ENCODE results near the gene ARID3A. TPM values are rescaled to one million over a fixed set of nuclear protein-coding genes. Genes with fewer than 3 reads are reported as not detected.
A peak's percentile ranks its signal among the peaks of the same experiment; 100 is the strongest.

Gene ARID3A
- total and polyA plus RNA-seq, 2 of the 13 experiments (the other 11 are each of a cell fraction or from before 2014, with no cell fraction given) = 71.3 to 77.9 TPM

DNA sequence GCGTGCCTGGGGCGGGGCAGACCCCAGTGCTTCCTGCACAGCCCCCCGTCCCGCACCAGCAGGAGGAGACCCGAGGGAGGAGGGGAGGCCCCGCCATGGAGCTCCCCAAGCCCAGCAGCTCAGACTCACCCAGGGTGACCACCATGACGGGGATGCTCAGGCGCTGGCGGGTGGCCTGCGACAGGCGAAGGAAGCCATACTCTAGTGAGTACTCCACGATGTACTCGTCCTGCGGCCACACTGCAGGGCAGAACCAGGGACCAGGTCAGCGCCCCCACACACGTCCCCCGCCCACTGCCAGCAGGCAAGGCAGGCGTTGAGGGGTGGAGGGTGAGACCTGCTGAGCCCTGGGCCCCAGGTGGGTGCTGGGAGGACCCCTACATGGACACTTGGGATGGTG lies 86.5 kb downstream of the ARID3A start:
- H3K79me2 ChIP-seq (ENCODE audit: insufficient read depth, low read length) = peaks cover 24% of the 10 kb centered on the region
- no peak overlapping the region for H3K9ac ChIP-seq (ENCODE audit: insufficient read depth, low read depth, low read length)
- peaks cover 12% of the 10 kb centered on the region for H3K4me1 ChIP-seq (ENCODE audit: insufficient read depth, low read length)
- 99% methylated on average over 10 of the region's 18 CpGs for WGBS (ENCODE audit: low lambda C conversion rate)
- H3K4me3 ChIP-seq (replicated peaks in 1 of 3; ENCODE audit: insufficient read depth in 1 of 3, low read depth in 2 of 3, low read length in 3 of 3) = no peak overlapping the region
- peak; percentile 13 for TF ChIP-seq AGO2 (optimal IDR thresholded peaks at IDR 0.05; ENCODE audit: low read depth, low read length)
- TF ChIP-seq, protein P1, sequence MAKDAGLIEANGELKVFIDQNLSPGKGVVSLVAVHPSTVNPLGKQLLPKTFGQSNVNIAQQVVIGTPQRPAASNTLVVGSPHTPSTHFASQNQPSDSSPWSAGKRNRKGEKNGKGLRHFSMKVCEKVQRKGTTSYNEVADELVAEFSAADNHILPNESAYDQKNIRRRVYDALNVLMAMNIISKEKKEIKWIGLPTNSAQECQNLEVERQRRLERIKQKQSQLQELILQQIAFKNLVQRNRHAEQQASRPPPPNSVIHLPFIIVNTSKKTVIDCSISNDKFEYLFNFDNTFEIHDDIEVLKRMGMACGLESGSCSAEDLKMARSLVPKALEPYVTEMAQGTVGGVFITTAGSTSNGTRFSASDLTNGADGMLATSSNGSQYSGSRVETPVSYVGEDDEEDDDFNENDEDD (CRISPR knock-in tag; IDR thresholded peaks at IDR 0.05; ENCODE audit: borderline replicate concordance) = no peak
- peak; percentile 39 for TF ChIP-seq RBFOX2 (IDR thresholded peaks at IDR 0.05; ENCODE audit: low read depth, low read length)
- no peak for TF ChIP-seq ZNF766 (CRISPR knock-in tag; IDR thresholded peaks at IDR 0.05; ENCODE audit: borderline replicate concordance)
- TF ChIP-seq AKAP8 (CRISPR knock-in tag; IDR thresholded peaks at IDR 0.05) = 0 out of 2 replicates have a peak, but pooled peaks have one; percentile 38
- TF ChIP-seq HNRNPL (IDR thresholded peaks at IDR 0.05; ENCODE audit: low read depth, low read length) = no peak
- TF ChIP-seq, protein P2, sequence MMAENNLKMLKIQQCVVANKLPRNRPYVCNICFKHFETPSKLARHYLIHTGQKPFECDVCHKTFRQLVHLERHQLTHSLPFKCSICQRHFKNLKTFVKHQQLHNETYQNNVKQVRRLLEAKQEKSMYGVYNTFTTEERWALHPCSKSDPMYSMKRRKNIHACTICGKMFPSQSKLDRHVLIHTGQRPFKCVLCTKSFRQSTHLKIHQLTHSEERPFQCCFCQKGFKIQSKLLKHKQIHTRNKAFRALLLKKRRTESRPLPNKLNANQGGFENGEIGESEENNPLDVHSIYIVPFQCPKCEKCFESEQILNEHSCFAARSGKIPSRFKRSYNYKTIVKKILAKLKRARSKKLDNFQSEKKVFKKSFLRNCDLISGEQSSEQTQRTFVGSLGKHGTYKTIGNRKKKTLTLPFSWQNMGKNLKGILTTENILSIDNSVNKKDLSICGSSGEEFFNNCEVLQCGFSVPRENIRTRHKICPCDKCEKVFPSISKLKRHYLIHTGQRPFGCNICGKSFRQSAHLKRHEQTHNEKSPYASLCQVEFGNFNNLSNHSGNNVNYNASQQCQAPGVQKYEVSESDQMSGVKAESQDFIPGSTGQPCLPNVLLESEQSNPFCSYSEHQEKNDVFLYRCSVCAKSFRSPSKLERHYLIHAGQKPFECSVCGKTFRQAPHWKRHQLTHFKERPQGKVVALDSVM (CRISPR knock-in tag; IDR thresholded peaks at IDR 0.05) = no peak
- H3K9me3 ChIP-seq (ENCODE audit: low read length) = no peaks in the 10 kb centered on the region
- H3K4me2 ChIP-seq (ENCODE audit: low read depth, low read length) = no peak overlapping the region
- no peak overlapping the region for H3K27ac ChIP-seq (ENCODE audit: extremely low read length, insufficient read depth, low read length)
- BruUV-seq (replicated peaks) = no TSS peak
- intact Hi-C loops (cut with micrococcal nuclease; ENCODE audit: unreplicated experiment) (no loop called here), in situ Hi-C loops (cut with HindIII; ENCODE audit: extremely low pct_ligation_motif_present, low pct_unique_long_range_greater_than_20kb) (no loop called here)
- no peak overlapping the region for H2AFZ ChIP-seq (ENCODE audit: low read length)
- FAIRE-seq = no peak
- no peak for DNase-seq (ENCODE audit: low spot score)
- no peak for ATAC-seq
- H4K20me1 ChIP-seq (ENCODE audit: insufficient read depth, low read length) = peaks cover 13% of the 10 kb centered on the region; the same call in 1 of the 2 replicates
- H3K36me3 ChIP-seq (replicated peaks in 1 of 2; ENCODE audit: control insufficient read depth in 1 of 2, insufficient read depth in 2 of 2, low read length in 2 of 2) = peaks cover 15 to 18% of the 10 kb centered on the region in 2 experiments; a peak in 3 of 5 replicates
- H3K27me3 ChIP-seq (ENCODE audit: control insufficient read depth in 1 of 2, insufficient read depth in 2 of 2, low read length in 2 of 2) = no peaks in the 10 kb centered on the region
- ChIA-PET POLR2A (no interaction called here), CTCF (ENCODE audit: low intra/inter-chr PET ratio, low total read pairs) (no interaction called here)

Data from HepG2 (cell line).